ENCODE results near the gene THRA.
A peak's percentile ranks its signal among the peaks of the same experiment; 100 is the strongest.

THRA gene

DNA sequence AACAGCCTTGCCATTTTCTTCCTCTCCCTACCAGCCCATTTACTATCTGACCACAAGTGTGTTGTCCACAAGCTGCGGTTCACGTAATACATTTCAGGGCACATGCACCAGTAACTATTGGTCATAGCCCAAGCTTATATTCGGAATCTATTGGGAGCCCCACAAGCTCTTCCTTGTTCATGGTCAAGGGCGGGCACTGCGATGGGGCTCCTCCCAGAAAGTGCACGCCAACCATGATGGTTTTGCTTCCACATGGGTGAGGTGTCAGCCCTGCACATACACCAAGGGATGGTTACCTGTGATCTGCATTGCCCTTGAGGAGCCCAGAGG lies 12.1 kb downstream of the THRA start:
- peak; percentile 31 for DNase-seq (ENCODE audit: low read depth)
- no peak for TF ChIP-seq CTCF (IDR thresholded peaks at IDR 0.05; ENCODE audit: insufficient read depth, low read depth, low read length, missing control alignments)

GRCh38 chr17:40075201-40075941 lies 12.6 kb downstream of the THRA start:
- peak; percentile 72 for DNase-seq (ENCODE audit: low read depth)
- TF ChIP-seq CTCF (IDR thresholded peaks at IDR 0.05; ENCODE audit: insufficient read depth, low read depth, low read length, missing control alignments): peak; percentile 96
- no peak overlapping the region for H3K4me3 ChIP-seq (ENCODE audit: low read depth, low read length)

More for the DNA sequence above, 12.1 kb downstream of the THRA start:
- H3K4me3 ChIP-seq (ENCODE audit: low read depth, low read length): no peak overlapping the region

GRCh38 chr17:40075942-40076498 lies 13.3 kb downstream of the THRA start:
- no peak for TF ChIP-seq CTCF (IDR thresholded peaks at IDR 0.05; ENCODE audit: insufficient read depth, low read depth, low read length, missing control alignments)
- no peak for DNase-seq (ENCODE audit: low read depth)
- H3K4me3 ChIP-seq (ENCODE audit: low read depth, low read length): no peak overlapping the region

GRCh38 chr17:40076591-40076990 lies 13.8 kb downstream of the THRA start:
- H3K4me3 ChIP-seq (ENCODE audit: low read depth, low read length): no peak overlapping the region
- no peak for DNase-seq (ENCODE audit: low read depth)
- TF ChIP-seq CTCF (IDR thresholded peaks at IDR 0.05; ENCODE audit: insufficient read depth, low read depth, low read length, missing control alignments): no peak

DNA sequence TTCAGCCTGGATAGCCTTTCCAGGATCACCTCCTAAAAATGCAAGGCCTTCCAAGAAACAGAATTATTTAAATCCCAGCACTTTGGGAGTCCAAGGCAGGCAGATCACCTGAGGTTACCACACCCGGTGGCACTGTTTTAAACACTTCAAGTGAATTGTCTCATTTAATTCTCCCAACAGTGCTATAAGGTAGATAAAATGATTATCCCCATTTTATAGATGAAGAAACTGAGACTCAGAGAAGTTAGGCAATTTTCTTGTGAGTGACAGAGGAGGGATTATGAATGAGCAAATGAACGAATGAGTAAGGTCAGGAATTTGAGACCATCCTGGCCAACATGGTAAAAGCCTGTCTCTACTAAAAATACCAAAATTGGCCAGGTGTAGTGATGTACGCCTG lies 16.8 kb downstream of the THRA start:
- no peak for TF ChIP-seq CTCF (IDR thresholded peaks at IDR 0.05; ENCODE audit: insufficient read depth, low read depth, low read length, missing control alignments)
- no peak for DNase-seq (ENCODE audit: low read depth)
- H3K4me3 ChIP-seq (ENCODE audit: low read depth, low read length): no peak overlapping the region

- TF ChIP-seq CTCF (IDR thresholded peaks at IDR 0.05; ENCODE audit: insufficient read depth, low read depth, low read length, missing control alignments): no peak
Measured at GRCh38 chr17:40084477-40084876, 21.7 kb downstream of the THRA start.

More at GRCh38 chr17:40084477-40084876, 21.7 kb downstream of the THRA start:
- no peak for DNase-seq (ENCODE audit: low read depth)
- no peak overlapping the region for H3K4me3 ChIP-seq (ENCODE audit: low read depth, low read length)
